SK-N-SH (cell line): ENCODE results near the gene MON1B.

ENCODE experiments used
- RCOR1 ChIP-seq: fragments of 150-350 bp; IDR thresholded peaks from 2 replicates; pipeline ENCODE4 v1.6.1; 2017; ENCODE audit warnings: antibody characterized with exemption, low read length
- RFX5 ChIP-seq: IDR thresholded peaks from 2 replicates; pipeline ENCODE4 v1.6.1; 2012; ENCODE audit warnings: mild to moderate bottlenecking, improper control_type of control experiment, low read length
- TCF12 ChIP-seq: IDR thresholded peaks from 2 replicates; pipeline ENCODE4 v1.4.0; 2012
- TEAD4 ChIP-seq: IDR thresholded peaks from 2 replicates; pipeline ENCODE4 v1.4.0; 2012; ENCODE audit warnings: mild to moderate bottlenecking, borderline replicate concordance; ENCODE audit not compliant: insufficient read depth
- YY1 ChIP-seq: IDR thresholded peaks from 2 replicates; pipeline ENCODE4 v1.4.0; 2012; ENCODE audit warnings: low read depth, mild to moderate bottlenecking
- TF ChIP-seq, protein P1 (sequence below): fragments of 200-600 bp; sonication (generic); IDR thresholded peaks from 2 replicates; pipeline ENCODE4 v1.6.1; 2017; ENCODE audit warnings: antibody characterized with exemption, mild to moderate bottlenecking, moderate library complexity

DNA sequence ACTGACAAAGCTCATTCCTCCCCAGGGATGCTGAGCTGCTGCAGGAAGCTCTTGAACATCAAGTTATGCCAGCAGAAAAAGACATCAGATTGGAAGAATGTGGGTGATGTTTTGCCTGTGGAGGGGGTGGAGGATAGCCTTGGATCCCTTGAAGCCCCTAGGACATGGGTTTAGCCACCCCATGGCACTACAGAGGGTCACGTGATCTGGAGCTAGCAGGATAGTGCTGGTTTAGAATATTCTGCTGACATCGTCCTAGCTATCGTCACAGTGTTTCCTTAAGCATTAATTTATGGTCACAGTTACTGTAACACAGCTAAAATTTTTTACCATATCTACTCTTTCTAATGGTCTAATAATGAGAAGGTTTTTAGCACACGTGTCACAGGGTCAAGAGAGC is 20.2 kb upstream of the MON1B start:
- TF ChIP-seq, protein P1, sequence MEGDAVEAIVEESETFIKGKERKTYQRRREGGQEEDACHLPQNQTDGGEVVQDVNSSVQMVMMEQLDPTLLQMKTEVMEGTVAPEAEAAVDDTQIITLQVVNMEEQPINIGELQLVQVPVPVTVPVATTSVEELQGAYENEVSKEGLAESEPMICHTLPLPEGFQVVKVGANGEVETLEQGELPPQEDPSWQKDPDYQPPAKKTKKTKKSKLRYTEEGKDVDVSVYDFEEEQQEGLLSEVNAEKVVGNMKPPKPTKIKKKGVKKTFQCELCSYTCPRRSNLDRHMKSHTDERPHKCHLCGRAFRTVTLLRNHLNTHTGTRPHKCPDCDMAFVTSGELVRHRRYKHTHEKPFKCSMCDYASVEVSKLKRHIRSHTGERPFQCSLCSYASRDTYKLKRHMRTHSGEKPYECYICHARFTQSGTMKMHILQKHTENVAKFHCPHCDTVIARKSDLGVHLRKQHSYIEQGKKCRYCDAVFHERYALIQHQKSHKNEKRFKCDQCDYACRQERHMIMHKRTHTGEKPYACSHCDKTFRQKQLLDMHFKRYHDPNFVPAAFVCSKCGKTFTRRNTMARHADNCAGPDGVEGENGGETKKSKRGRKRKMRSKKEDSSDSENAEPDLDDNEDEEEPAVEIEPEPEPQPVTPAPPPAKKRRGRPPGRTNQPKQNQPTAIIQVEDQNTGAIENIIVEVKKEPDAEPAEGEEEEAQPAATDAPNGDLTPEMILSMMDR = no peak
- TF ChIP-seq TCF12 (no peak), RCOR1 (no peak), YY1 (no peak), TEAD4 (no peak), RFX5 (no peak)
